Panc1 (cell line): Measurements from ENCODE around the gene GCAT. TPM values are rescaled to one million over a fixed set of nuclear protein-coding genes. Genes with fewer than 3 reads are reported as not detected.

ENCODE experiments used
- ATAC-seq: fragments of 200-7000 bp; cut with Tn5 transposase; 2 replicates; pipeline ENCODE4 v1.9.1; 2020; ENCODE audit warnings: mild to moderate bottlenecking, moderate library complexity
- Bru-seq: library from RNA; stranded (reverse); fragments of 400-500 nt; gene quantifications from one replicate; lab custom pipeline; 2021; lab: Mats Ljungman, UMichigan
- BruChase-seq, 2 experiments: library from RNA; stranded (reverse); fragments of 400-500 nt; gene quantifications; one replicate each; lab custom pipeline; 2021; lab: Mats Ljungman, UMichigan
- BruUV-seq: library from RNA; stranded (reverse); fragments of 400-500 nt; replicated peaks from 2 replicates; lab custom pipeline; 2021; lab: Mats Ljungman, UMichigan
- CTCF ChIA-PET: fragments of 300-600 bp; sonication (Branson Sonifier 250); formaldehyde crosslinking; loops from one replicate; lab custom pipeline; 2022; ENCODE audit warnings: antibody characterized with exemption; lab: Charles Lee
- POLR2A ChIA-PET: fragments of 300-600 bp; sonication (Branson Sonifier 250); formaldehyde crosslinking; loops from one replicate; lab custom pipeline; 2022; ENCODE audit warnings: antibody characterized with exemption; lab: Charles Lee
- DNase-seq: peaks from one replicate; pipeline ENCODE4 v3.0.0-alpha.2; 2010; ENCODE audit warnings: low read depth, low spot score
- H3K27ac ChIP-seq: 2 replicates; pipeline ENCODE4 v1.5.1; 2011; ENCODE audit warnings: mild to moderate bottlenecking, low read length, inconsistent platforms
- H3K27me3 ChIP-seq: fragments of 200-500 bp; sonication (Bioruptor generic); 2 replicates; pipeline ENCODE4 v1.6.0; 2014; ENCODE audit warnings: low read length, inconsistent platforms; ENCODE audit not compliant: control insufficient read depth, insufficient read depth
- H3K36me3 ChIP-seq: fragments of 200-500 bp; sonication (Bioruptor generic); 2 replicates; pipeline ENCODE4 v1.5.1; 2014; ENCODE audit warnings: inconsistent platforms, mild to moderate bottlenecking, low read length, moderate library complexity; ENCODE audit not compliant: control insufficient read depth, insufficient read depth
- H3K4me1 ChIP-seq: 2 replicates; pipeline ENCODE4 v1.5.1; 2011; ENCODE audit warnings: inconsistent platforms, mild to moderate bottlenecking, low read length, moderate library complexity; ENCODE audit not compliant: control insufficient read depth, insufficient read depth
- H3K4me3 ChIP-seq, 2 experiments: 2 replicates each; pipeline ENCODE4 v1.5.1; 2011 to 2012; ENCODE audit warnings: low read depth in 2 of 2, low read length in 2 of 2, mild to moderate bottlenecking in 2 of 2, inconsistent platforms in 1 of 2, moderate library complexity in 1 of 2
- H3K9me3 ChIP-seq: fragments of 200-500 bp; sonication (Bioruptor generic); 2 replicates; pipeline ENCODE4 v1.5.1; 2014; ENCODE audit warnings: low read depth, mild to moderate bottlenecking, inconsistent platforms, low read length, moderate library complexity; ENCODE audit not compliant: control insufficient read depth, insufficient read depth
- POLR2AphosphoS5 ChIP-seq: IDR thresholded peaks from 2 replicates; pipeline ENCODE4 v1.6.1; 2012; ENCODE audit warnings: mild to moderate bottlenecking, low read depth, low read length, moderate library complexity
- SIN3A ChIP-seq: IDR thresholded peaks from 2 replicates; pipeline ENCODE4 v1.6.1; 2012; ENCODE audit warnings: low read depth, mild to moderate bottlenecking, low read length, moderate library complexity, borderline replicate concordance; ENCODE audit not compliant: insufficient read depth
- TCF7L2 ChIP-seq: IDR thresholded peaks from 2 replicates; pipeline ENCODE4 v1.6.1; 2011; ENCODE audit warnings: mild to moderate bottlenecking, low read depth, low read length, inconsistent platforms
- in situ Hi-C: cut with HindIII; loops from 2 replicates; pipeline ENCODE4 v1.10.0; 2016; ENCODE audit warnings: low sequenced_read_pairs, low pct_unique_long_range_greater_than_20kb
- intact Hi-C: fragments of 100-400 bp; cut with micrococcal nuclease; formaldehyde crosslinking; loops from one replicate; pipeline ENCODE4 v1.10.0; 2022; ENCODE audit not compliant: unreplicated experiment
- long read RNA-seq: library from polyadenylated mRNA; unstranded; transcript quantifications from one replicate; pipeline ENCODE4 v2.0.0, GENCODE V29; 2021; ENCODE audit not compliant: unreplicated experiment
- polyA plus RNA-seq: library from polyadenylated mRNA; unstranded; fragments of >200 nt; gene quantifications from one replicate; pipeline ENCODE4 v1.2.1, GENCODE V29; 2012; ENCODE audit warnings: missing spikeins; ENCODE audit not compliant: insufficient read length
- total RNA-seq: library from RNA; stranded (reverse); gene quantifications from one replicate; pipeline ENCODE4 v1.2.1, GENCODE V29; 2021; ENCODE audit not compliant: unreplicated experiment
- TF ChIP-seq, protein P1 (sequence below), 2 experiments: IDR thresholded peaks; 2 replicates each; pipeline ENCODE4 v1.6.1; 2011 to 2012; ENCODE audit warnings: low read depth in 2 of 2, control low read depth in 1 of 2, low read length in 1 of 2, mild to moderate bottlenecking in 1 of 2, moderate library complexity in 1 of 2; ENCODE audit not compliant: insufficient read depth in 1 of 2
- TF ChIP-seq, protein P2 (sequence below): fragments of 450-650 bp; IDR thresholded peaks from 2 replicates; pipeline ENCODE4 v1.5.1; 2017; ENCODE audit warnings: mild to moderate bottlenecking

The GCAT gene
- total RNA-seq, result 11.2 TPM
- polyA plus RNA-seq, result 10.0 TPM
- percentile 48 among the genes with signal in this experiment for Bru-seq, nascent RNA
- percentile 44 among the genes with signal in this experiment for BruChase-seq, experiment 1, labeled RNA remaining after a 2-hour chase
- percentile 40 among the genes with signal in this experiment for BruChase-seq, experiment 2, labeled RNA remaining after a 6-hour chase
- long read RNA-seq, transcript GCAT-201 (9 exons, 1,497 nt), result major isoform, 10 of 16 reads
- long read RNA-seq, partial matches to known transcripts, result 1 of 16 reads
- long read RNA-seq, other reads (novel, unspliced or antisense), result 5 of 16 reads

DNA sequence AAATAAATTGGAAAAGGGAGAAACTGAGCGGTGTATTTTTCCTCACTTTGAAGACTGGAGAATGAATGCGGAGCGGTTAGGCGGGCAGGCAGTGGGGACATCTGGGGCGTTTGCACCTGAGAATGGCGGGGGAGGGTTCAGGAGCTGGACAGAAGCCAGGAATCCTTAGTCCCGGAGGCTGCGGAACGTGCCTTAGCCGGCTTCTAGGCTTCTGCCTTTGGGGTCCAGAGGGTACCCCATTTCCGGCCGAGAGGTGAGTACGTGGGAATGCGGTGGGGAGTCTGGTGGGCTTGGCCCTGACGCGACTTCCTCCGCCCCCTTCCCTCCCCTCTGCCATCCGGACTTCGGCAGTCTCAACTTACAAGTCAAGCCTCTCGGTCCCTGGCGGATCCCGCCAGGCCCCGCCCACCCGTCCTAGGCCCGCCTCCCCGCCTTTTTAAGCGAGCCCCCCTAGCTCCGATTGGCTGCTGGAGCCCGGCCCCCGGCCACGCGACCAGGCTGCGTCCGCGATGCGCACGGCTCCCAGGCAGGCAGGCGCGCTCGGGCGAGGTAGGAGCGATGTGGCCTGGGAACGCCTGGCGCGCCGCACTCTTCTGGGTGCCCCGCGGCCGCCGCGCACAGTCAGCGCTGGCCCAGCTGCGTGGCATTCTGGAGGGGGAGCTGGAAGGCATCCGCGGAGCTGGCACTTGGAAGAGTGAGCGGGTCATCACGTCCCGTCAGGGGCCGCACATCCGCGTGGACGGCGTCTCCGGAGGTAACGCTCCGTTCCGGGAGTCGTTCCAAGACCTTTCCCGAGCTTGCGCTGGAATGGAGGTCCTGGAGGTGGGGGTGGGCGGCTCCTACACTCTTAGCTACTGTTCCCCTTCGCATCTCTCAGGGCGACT lies at the start of gene GCAT:
Gene GCAT, plus strand, starts transcription at position 525 of the 884 bp plus-strand sequence. Its CDS starts 34 bp downstream, at position 559.
- POLR2A ChIA-PET, result no interaction called here
- intact Hi-C loops, result no loop called here
- Histone ChIP-seq H3K36me3 (no peaks in the 10 kb centered on the region; the same call in 1 of the 2 replicates), H3K4me3 (peak within 1 kb of the TSS; percentile 65 to 73), H3K9me3 (no peaks in the 10 kb centered on the region), H3K27me3 (no peaks in the 10 kb centered on the region), H3K4me1 (peaks cover 11% of the 10 kb centered on the region), H3K27ac (peak within 1 kb of the TSS; percentile 82)
- CTCF ChIA-PET, result interaction anchor here (0.6 kb wide), 2 partner anchors 10 to 16 kb away, joined by 3 read pairs; no protein-coding TSS in a partner anchor
- TF ChIP-seq TCF7L2 (peak; percentile 45; the same call in 1 of the 2 replicates), POLR2AphosphoS5 (peak; percentile 42; the same call in 1 of the 2 replicates), SIN3A (peak; percentile 86; the same call in 1 of the 2 replicates)
- TF ChIP-seq, protein P1, sequence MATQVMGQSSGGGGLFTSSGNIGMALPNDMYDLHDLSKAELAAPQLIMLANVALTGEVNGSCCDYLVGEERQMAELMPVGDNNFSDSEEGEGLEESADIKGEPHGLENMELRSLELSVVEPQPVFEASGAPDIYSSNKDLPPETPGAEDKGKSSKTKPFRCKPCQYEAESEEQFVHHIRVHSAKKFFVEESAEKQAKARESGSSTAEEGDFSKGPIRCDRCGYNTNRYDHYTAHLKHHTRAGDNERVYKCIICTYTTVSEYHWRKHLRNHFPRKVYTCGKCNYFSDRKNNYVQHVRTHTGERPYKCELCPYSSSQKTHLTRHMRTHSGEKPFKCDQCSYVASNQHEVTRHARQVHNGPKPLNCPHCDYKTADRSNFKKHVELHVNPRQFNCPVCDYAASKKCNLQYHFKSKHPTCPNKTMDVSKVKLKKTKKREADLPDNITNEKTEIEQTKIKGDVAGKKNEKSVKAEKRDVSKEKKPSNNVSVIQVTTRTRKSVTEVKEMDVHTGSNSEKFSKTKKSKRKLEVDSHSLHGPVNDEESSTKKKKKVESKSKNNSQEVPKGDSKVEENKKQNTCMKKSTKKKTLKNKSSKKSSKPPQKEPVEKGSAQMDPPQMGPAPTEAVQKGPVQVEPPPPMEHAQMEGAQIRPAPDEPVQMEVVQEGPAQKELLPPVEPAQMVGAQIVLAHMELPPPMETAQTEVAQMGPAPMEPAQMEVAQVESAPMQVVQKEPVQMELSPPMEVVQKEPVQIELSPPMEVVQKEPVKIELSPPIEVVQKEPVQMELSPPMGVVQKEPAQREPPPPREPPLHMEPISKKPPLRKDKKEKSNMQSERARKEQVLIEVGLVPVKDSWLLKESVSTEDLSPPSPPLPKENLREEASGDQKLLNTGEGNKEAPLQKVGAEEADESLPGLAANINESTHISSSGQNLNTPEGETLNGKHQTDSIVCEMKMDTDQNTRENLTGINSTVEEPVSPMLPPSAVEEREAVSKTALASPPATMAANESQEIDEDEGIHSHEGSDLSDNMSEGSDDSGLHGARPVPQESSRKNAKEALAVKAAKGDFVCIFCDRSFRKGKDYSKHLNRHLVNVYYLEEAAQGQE (IDR thresholded peaks at IDR 0.05; ENCODE audit: insufficient read depth in 1 of 2, low read depth in 2 of 2, low read length in 1 of 2), result no peak
- TF ChIP-seq, protein P2, sequence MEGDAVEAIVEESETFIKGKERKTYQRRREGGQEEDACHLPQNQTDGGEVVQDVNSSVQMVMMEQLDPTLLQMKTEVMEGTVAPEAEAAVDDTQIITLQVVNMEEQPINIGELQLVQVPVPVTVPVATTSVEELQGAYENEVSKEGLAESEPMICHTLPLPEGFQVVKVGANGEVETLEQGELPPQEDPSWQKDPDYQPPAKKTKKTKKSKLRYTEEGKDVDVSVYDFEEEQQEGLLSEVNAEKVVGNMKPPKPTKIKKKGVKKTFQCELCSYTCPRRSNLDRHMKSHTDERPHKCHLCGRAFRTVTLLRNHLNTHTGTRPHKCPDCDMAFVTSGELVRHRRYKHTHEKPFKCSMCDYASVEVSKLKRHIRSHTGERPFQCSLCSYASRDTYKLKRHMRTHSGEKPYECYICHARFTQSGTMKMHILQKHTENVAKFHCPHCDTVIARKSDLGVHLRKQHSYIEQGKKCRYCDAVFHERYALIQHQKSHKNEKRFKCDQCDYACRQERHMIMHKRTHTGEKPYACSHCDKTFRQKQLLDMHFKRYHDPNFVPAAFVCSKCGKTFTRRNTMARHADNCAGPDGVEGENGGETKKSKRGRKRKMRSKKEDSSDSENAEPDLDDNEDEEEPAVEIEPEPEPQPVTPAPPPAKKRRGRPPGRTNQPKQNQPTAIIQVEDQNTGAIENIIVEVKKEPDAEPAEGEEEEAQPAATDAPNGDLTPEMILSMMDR, result no peak
- DNase-seq, result peak; percentile 73
- in situ Hi-C loops, result no loop called here
- peak; percentile 84 for ATAC-seq
- BruUV-seq, result no TSS peak

DNA sequence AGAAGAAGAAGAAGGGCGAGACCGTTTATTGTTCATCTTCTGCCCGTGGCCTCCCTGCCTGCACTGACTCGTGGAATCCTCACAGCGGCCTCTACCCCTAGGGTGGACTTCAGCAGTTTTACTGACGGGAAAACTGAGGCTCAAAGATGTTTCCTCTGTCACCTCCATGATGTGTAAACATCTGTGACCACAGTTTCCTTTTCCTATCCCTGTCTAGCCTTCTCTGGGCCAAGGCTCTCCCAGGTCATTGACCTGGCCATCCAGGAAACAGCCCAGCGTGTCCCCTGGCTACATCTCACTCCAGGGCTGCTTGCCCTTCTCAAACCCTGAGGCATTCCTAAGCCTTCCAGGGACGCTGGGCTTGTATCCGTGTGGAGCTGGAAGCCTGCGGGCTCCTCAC lies 49.0 kb upstream of the GCAT start:
- CTCF ChIA-PET, result no interaction called here
- no peak overlapping the region for H3K27ac ChIP-seq
- no TSS peak for BruUV-seq

More for the DNA sequence above, 49.0 kb upstream of the GCAT start:
- peaks cover 4% of the 10 kb centered on the region for H3K4me1 ChIP-seq
- no peaks in the 10 kb centered on the region for H3K9me3 ChIP-seq
- intact Hi-C loops (no loop called here), in situ Hi-C loops (no loop called here)
- no peak overlapping the region for H3K4me3 ChIP-seq
- H3K27me3 ChIP-seq, result no peaks in the 10 kb centered on the region
- no peak for TF ChIP-seq TCF7L2
- TF ChIP-seq POLR2AphosphoS5, result no peak
- TF ChIP-seq, protein P1 (IDR thresholded peaks at IDR 0.05; ENCODE audit: insufficient read depth in 1 of 2, low read depth in 2 of 2, low read length in 1 of 2), result no peak
- TF ChIP-seq SIN3A, result no peak
- TF ChIP-seq, protein P2, result no peak
- ATAC-seq (no peak), DNase-seq (no peak)
- no peaks in the 10 kb centered on the region for H3K36me3 ChIP-seq
- POLR2A ChIA-PET, result no interaction called here
